OCI-LY1 (cell line): ENCODE measurements around the gene AP3D1.

Source experiments
- CTCF ChIP-seq: fragments of 200-600 bp; sonication (generic), shearing (Covaris generic); IDR thresholded peaks from 2 replicates; pipeline ENCODE4 v1.5.1; 2017; ENCODE audit warnings: mild to moderate bottlenecking, antibody characterized with exemption, low read length, moderate library complexity, mixed read lengths
- EZH2 ChIP-seq: fragments of 200-600 bp; sonication (generic), shearing (Covaris generic); IDR thresholded peaks from 2 replicates; pipeline ENCODE4 v1.8.0; 2017; ENCODE audit warnings: borderline replicate concordance, mixed run types, mild to moderate bottlenecking, antibody characterized with exemption, low read length, moderate library complexity, mixed read lengths

GRCh38 chr19:2190848-2191455, 39.6 kb upstream of the AP3D1 start:
- TF ChIP-seq CTCF: no peak
- TF ChIP-seq EZH2: no peak
